Uterus (tissue), 4 donors: ENCODE data around the gene NMNAT3. TPM values are rescaled to one million over a fixed set of nuclear protein-coding genes. Genes with fewer than 3 reads are reported as not detected.
"Not testable (repeated sequence)": the region's sequence is repeated elsewhere in the genome, so short reads cannot be mapped to it uniquely, and the experiment has no call there.

ENCODE experiments used
- DNase-seq, 2 donors: peaks; one replicate each; pipeline ENCODE4 v3.0.0-alpha.2; 2019 to 2020
- H3K27ac ChIP-seq, 2 donors: fragments of 200-600 bp; sonication (generic); 1 replicate in 1 of 2; 2 replicates in 1 of 2; pipeline ENCODE4 v1.5.1; 2016 to 2018
- H3K27me3 ChIP-seq, 2 donors: fragments of 200-600 bp; sonication (generic); one replicate each; pipeline ENCODE4 v1.5.1; 2018 to 2019; ENCODE audit warnings: control low read depth in 1 of 2
- H3K36me3 ChIP-seq, 2 donors: fragments of 200-600 bp; sonication (generic); one replicate each; pipeline ENCODE4 v1.5.1; 2019; ENCODE audit warnings: control low read depth in 1 of 2
- H3K4me1 ChIP-seq, 2 donors: fragments of 200-600 bp; sonication (generic); one replicate each; pipeline ENCODE4 v1.5.1; 2018 to 2019; ENCODE audit warnings: control low read depth in 1 of 2
- H3K4me3 ChIP-seq, 2 donors: fragments of 200-600 bp; sonication (generic); 1 replicate in 1 of 2; 2 replicates in 1 of 2; pipeline ENCODE4 v1.5.1; 2018 to 2019; ENCODE audit warnings: mild to moderate bottlenecking in 1 of 2
- H3K9me3 ChIP-seq, 2 donors: fragments of 200-600 bp; sonication (generic); one replicate each; pipeline ENCODE4 v1.5.1; 2019; ENCODE audit warnings: control low read depth in 1 of 2
- CTCF ChIP-seq, 4 experiments: fragments of 200-600 bp in 2 of 4; fragments of 450-650 bp in 2 of 4; sonication (generic) in 2 of 4; IDR thresholded peaks; one replicate each; pipeline ENCODE4 v1.5.1; 2016 to 2019; ENCODE audit warnings: antibody characterized with exemption in 4 of 4, mild to moderate bottlenecking in 2 of 4, moderate library complexity in 1 of 4
- POLR2A ChIP-seq, 2 donors: fragments of 450-650 bp; IDR thresholded peaks; one replicate each; pipeline ENCODE4 v1.6.1; 2016; ENCODE audit warnings: antibody characterized with exemption in 2 of 2, mild to moderate bottlenecking in 1 of 2, moderate library complexity in 1 of 2
- intact Hi-C: fragments of 100-400 bp; cut with DNase I; formaldehyde crosslinking; loops from one replicate; pipeline ENCODE4 v1.15.1; 2023; ENCODE audit warnings: low total_unique reads
- total RNA-seq, 4 donors: library from RNA; depleted of rRNA in 3 of 4; stranded (reverse); fragments of >200 nt in 3 of 4; gene quantifications; one replicate each; pipeline versions ENCODE4 v1.1.0 to v1.2.4, GENCODE V29; 2014 to 2023
- donor health status: DM: yes; HTN: yes; CAD: no.

NMNAT3 gene
- total RNA-seq, 4 donors from 2014 or later = 2.4 to 17.2 (median 7.5) TPM

GRCh38 chr3:139608108-139608380 is 69.7 kb downstream of the NMNAT3 start:
- Histone ChIP-seq H3K9me3 (no peaks in the 10 kb centered on the region), H3K4me3 (no peak overlapping the region), H3K27me3 (no peaks in the 10 kb centered on the region), H3K27ac (no peak overlapping the region), H3K4me1 (no peaks in the 10 kb centered on the region), H3K36me3 (no peaks in the 10 kb centered on the region)
- intact Hi-C loops = no loop called here
- no peak for TF ChIP-seq POLR2A (IDR thresholded peaks at IDR 0.05)
- no peak for TF ChIP-seq CTCF (IDR thresholded peaks at IDR 0.05)
- DNase-seq = no peak

GRCh38 chr3:139607257-139608107 is 70.3 kb downstream of the NMNAT3 start:
- H3K9me3 ChIP-seq = no peaks in the 10 kb centered on the region
- H3K27ac ChIP-seq = no peak overlapping the region
- no peaks in the 10 kb centered on the region for H3K4me1 ChIP-seq
- TF ChIP-seq CTCF (IDR thresholded peaks at IDR 0.05) = no peak
- no peak for TF ChIP-seq POLR2A (IDR thresholded peaks at IDR 0.05)
- no peaks in the 10 kb centered on the region for H3K27me3 ChIP-seq
- H3K36me3 ChIP-seq = no peaks in the 10 kb centered on the region
- H3K4me3 ChIP-seq = no peak overlapping the region
- no peak for DNase-seq
- intact Hi-C loops = no loop called here

GRCh38 chr3:139602003-139602402 is 75.8 kb downstream of the NMNAT3 start:
- intact Hi-C loops = no loop called here

GRCh38 chr3:139601191-139601961 is 76.4 kb downstream of the NMNAT3 start:
- no peaks in the 10 kb centered on the region for H3K36me3 ChIP-seq
- H3K4me1 ChIP-seq = no peaks in the 10 kb centered on the region
- no peaks in the 10 kb centered on the region for H3K9me3 ChIP-seq
- no peak overlapping the region for H3K27ac ChIP-seq
- no peak for DNase-seq
- intact Hi-C loops = no loop called here
- no peak for TF ChIP-seq CTCF (IDR thresholded peaks at IDR 0.05)
- no peak for TF ChIP-seq POLR2A (IDR thresholded peaks at IDR 0.05)
- H3K27me3 ChIP-seq = no peaks in the 10 kb centered on the region
- no peak overlapping the region for H3K4me3 ChIP-seq

More at GRCh38 chr3:139602003-139602402, 75.8 kb downstream of the NMNAT3 start:
- Histone ChIP-seq H3K36me3 (no peaks in the 10 kb centered on the region), H3K4me3 (no peak overlapping the region), H3K27ac (no peak overlapping the region), H3K4me1 (no peaks in the 10 kb centered on the region), H3K9me3 (no peaks in the 10 kb centered on the region), H3K27me3 (no peaks in the 10 kb centered on the region)
- no peak for DNase-seq
- TF ChIP-seq POLR2A (IDR thresholded peaks at IDR 0.05) (no peak), CTCF (IDR thresholded peaks at IDR 0.05) (no peak)

GRCh38 chr3:139597947-139598346 is 79.8 kb downstream of the NMNAT3 start:
- no peak overlapping the region for H3K4me3 ChIP-seq
- H3K9me3 ChIP-seq = no peaks in the 10 kb centered on the region
- no peak overlapping the region for H3K27ac ChIP-seq
- TF ChIP-seq POLR2A (IDR thresholded peaks at IDR 0.05) (no peak), CTCF (IDR thresholded peaks at IDR 0.05) (no peak)
- H3K36me3 ChIP-seq = no peaks in the 10 kb centered on the region
- H3K4me1 ChIP-seq = no peaks in the 10 kb centered on the region
- no peaks in the 10 kb centered on the region for H3K27me3 ChIP-seq
- DNase-seq = no peak
- intact Hi-C loops = no loop called here

GRCh38 chr3:139591186-139591585 is 86.6 kb downstream of the NMNAT3 start:
- intact Hi-C loops, DNase-seq, H3K36me3 ChIP-seq, H3K27me3 ChIP-seq, H3K9me3 ChIP-seq, H3K27ac ChIP-seq, H3K4me1 ChIP-seq, H3K4me3 ChIP-seq: not testable (repeated sequence)
